SH-SY5Y (cell line): ENCODE measurements around the gene CASQ2.

Experiments used
- GATA2 ChIP-seq: IDR thresholded peaks from 2 replicates; pipeline ENCODE4 v1.6.1; 2011; ENCODE audit warnings: mild to moderate bottlenecking, low read depth, low read length
- GATA3 ChIP-seq: IDR thresholded peaks from 2 replicates; pipeline ENCODE4 v1.6.1; 2011; ENCODE audit warnings: low read depth, mild to moderate bottlenecking, low read length, moderate library complexity

GRCh38 chr1:115660151-115660550 is 108.4 kb downstream of the CASQ2 start:
- TF ChIP-seq GATA3 (no peak), GATA2 (no peak)
